HG02678 (cell line): ENCODE measurements around the gene ZNF280D.
"Not testable (repeated sequence)": the region's sequence is repeated elsewhere in the genome, so short reads cannot be mapped to it uniquely, and the experiment has no call there.

ENCODE experiments used
- ATAC-seq: cut with Tn5 transposase; IDR thresholded peaks from one replicate; pipeline ENCODE4 v1.9.1; 2021; ENCODE audit warnings: mild to moderate bottlenecking, moderate library complexity; ENCODE audit not compliant: unreplicated experiment

The ZNF280D gene

DNA sequence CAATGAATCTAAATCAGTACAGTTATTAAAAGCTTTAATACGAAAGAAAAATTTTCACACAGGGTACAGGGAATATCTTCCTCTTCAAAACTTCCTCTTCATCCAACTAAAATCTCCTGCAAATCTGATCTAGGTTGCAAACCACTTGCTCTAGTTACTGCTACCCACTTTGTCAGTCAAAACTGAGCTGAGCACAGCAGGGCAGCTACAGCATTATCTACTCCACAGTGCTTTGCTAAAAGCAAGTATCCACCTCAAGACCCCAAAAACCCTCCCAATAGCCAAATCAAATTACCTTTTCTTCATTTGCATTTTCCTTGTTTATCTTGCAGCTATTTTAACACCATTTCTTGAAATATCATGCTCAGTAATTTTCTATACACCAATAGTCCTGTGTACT lies 14.7 kb downstream of the ZNF280D start:
- ATAC-seq: no peak

DNA sequence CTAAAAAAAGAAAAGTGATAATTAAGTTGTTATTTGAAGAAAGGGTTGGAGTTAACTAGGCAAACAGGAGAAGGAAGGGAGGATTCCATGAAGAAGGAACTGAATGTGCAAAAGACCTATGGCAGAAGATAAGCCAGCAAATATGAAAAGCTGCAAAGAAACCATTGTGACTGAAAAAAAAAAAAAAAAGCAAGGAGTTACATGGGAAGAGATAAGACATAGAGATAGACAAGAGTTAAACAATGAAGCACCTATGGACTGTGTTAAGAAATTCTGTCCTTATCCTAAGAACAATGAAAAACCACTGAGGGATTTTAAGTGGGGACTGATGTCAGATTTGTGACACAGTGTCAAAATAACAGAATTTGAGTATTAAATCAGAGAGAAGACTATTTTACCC lies 17.0 kb downstream of the ZNF280D start:
- ATAC-seq: no peak

DNA sequence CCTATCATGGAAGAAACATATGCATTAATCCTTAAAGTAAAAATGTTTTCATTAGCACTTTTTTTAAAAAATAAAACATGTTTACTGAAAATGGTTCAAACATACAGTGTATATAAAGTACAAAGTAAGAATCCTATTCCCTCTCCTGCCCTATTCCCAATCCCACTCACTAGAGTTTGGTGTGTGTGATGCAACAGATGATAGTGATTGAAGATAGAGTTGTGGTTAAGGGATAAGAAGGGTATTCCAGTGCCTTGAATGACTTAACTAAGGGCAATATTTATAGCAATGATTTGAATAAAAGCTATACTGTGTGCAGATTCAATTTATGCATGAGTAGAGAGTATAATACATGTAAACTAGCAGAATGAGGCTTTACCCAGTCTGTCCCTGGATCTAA lies 18.1 kb downstream of the ZNF280D start:
- no peak for ATAC-seq

DNA sequence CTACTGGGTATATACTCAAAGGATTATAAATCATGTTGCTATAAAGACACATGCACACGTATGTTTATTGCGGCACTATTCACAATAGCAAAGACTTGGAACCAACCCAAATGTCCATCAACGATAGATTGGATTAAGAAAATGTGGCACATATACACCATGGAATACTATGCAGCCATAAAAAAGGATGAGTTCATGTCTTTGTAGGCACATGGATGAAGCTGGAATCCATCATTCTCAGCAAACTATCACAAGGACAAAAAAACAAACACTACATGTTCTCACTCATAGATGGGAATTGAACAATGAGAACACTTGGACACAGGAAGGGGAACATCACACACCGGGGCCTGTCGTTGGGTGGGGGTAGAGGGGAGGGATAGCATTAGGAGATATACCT lies 23.8 kb downstream of the ZNF280D start:
- not testable (repeated sequence) for ATAC-seq

DNA sequence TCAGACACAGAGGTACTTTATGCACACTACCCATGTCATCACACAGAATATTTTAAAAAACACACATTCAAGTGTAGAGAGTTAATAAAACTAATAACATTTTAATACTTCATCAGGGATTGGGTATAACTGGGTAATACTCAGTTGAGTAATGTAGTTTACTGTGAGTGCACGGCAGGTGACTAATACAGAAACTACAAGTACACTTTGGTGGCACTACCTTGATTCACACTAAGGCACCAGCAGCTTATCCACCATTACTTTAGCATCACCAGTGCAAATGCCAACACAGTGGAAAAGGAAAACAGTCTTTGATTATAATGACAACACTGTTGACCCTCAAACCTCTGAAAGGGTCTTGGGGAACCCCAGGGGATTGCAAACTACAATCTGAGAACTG lies 33.6 kb downstream of the ZNF280D start:
- no peak for ATAC-seq

DNA sequence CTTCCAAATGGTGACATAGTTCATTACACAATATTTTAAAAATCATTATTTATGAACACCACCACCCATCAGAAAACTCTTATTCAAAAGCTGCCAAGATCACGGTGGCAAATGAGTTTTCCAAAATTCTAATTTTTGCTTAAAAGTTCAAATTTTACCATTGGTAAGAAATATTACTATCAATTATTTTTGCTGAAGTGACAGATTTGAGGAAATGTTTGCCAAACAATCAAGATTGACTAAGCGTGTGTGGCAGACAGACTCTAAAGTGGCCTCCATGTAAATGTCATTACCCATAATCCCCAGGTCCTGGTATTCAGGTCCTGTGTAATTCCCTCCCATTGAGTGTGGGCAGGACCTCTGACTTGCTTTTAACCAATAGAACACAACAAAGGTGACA lies 35.0 kb downstream of the ZNF280D start:
- ATAC-seq: no peak

DNA sequence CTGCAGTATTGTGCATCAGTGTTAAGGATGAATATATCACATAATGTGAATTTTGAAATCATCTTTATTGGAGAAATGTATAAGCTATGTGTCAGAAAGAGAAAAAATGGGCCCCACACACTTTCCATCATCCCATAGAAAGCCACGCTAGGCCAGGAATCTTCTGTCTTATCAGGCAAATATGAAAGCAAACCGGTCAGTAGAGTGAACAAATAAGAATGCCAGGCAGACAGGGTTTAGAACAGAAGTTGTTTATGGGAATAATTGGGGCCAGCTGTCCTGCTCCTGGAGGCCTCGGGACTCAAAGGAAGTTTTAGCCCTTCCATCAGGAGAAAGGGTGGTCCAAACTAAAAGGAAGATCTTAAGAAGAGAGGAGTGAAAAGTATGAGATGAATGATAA lies 39.5 kb downstream of the ZNF280D start:
- no peak for ATAC-seq

DNA sequence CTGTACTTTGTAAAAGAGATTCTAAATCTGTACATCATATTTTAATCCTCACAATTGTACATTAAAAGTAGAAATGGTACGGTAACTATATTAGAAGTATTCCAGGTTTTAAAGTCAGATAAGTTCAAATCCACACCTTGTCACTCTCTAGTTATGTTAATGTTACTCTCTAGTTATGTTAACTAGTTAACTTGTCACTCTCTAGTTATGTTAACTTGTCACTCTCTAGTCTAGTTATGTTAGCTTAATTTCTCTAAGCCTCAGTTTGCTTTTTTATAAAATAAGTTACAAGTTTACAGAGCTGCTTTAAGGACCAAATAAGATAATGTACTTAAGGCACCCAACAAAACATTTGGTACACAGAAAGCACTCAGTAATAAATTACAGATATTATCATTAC lies 42.6 kb downstream of the ZNF280D start:
- ATAC-seq: no peak

DNA sequence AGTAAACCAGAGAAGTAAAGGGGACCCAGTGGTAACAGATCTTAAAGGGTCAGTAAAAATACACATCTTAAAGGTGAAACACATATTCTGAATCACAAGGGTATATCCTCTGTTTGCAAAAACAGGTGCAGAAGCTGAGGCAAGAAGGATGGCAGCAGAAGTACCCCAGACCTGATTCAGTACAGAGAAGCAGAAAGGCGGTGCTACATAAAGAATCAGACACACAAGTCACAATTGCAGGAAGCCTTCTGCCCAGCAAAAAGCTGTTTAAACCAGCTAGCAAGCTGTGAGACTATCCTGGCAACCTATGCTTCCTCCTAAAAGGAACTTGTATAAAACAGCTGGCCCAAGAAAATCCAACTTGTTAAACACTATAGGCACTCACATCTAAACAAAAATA lies 49.4 kb downstream of the ZNF280D start:
- no peak for ATAC-seq

DNA sequence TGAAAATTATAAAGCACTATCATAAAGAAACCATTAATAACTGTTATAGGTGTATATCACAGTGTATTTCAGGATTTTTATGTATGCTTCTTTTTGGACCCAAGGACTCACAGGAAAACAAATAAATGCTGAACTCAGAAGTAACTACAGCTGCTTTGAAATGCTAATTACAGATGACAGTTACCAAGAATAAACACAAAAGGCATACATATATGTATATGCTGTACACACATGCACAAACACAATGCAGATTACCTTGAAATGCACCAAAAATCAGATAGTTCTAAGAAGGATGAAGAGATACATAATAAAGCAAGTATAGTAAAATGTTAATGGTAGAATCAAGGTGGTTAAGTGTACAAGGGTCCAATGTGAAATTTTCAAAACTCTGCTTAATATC lies 52.2 kb downstream of the ZNF280D start:
- no peak for ATAC-seq

DNA sequence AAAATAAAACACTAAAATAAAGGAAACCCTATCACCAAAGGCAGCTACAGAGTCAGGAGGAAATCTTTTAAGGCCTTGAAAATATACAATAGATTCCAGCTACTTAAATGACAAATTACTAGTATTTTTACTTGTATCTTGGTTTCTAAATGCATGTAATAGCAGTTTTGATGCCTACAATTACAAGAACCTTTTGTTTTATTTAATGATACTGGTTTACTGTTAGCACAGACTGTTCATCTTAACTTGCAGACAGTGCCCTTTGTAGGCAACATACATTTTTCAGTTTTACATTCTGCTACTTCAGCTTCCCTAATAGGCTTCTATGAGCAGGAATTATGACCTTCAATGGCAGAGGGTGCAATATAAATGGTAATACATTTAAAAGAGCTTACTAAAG lies 54.1 kb downstream of the ZNF280D start:
- ATAC-seq: no peak

DNA sequence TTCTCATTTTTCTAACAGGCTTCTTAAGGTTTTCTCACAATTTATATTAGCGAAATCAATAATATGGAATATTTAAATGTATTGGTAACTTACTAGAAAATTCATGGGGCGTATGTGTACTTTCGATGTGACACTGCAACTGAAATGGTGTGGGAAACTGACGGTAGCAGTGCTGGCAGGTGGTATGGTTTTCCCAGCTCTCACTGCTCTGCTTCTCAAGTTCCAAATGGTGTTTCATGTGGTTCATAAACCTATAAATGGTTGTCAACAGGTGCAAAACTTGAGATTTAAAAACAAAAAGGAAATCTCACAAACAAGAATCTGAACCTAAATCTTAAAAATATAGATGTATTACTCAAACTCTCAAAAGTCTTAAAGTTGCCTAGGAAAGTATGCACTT lies 54.7 kb downstream of the ZNF280D start:
- no peak for ATAC-seq

DNA sequence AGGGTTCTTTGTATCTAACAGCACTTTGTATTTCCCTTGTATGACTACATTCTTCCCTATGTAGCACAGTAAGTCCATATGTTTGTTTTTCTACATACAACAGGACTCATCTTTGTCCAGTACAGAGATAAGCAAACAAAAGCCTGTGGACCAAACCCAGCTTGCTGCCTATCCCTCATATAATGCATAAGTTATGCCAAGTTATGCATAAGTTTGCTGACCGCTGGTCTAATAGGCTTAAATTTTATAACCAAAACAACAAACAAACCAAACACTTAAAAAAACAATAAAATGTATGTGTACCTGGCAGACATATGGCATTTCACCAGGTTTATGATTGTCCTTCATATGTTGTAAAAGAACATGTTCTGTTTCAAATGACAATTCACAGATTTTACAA lies 56.0 kb downstream of the ZNF280D start:
- no peak for ATAC-seq

DNA sequence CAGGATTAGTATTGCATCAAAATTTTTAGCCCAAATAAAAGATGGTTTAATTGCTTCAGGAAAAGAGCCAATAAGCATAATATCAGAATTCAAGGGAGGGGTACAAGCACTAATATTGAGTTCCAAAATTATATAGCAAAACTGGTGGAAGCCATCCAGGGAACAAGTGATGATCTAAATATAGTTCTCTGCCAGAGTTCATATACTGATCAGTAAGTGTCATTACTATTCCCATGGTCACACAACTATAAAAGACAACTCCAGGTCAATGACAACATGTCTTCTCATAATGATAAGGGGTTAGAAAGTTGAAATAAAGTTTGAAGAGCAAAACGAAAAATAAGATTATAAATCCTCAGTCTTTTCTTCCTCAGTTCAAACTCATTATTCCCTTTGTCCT lies 57.4 kb downstream of the ZNF280D start:
- no peak for ATAC-seq

DNA sequence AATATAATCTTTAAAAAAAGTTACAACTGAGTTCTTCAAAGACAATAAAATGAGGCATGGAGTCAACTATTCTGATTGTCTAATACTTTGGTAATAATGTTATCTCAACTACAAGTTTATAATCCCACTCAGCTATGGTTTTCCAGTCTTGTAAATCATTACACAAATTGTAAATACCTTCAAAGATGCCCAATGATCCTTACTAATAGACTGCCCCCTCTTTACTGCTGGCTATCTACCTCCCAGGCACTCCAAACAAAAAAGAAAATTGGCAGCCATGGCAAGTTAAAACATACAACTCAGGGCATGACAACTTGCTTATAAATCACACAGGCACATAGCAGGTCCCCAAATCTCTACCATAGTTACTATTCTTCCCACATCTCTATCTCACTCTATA lies 58.5 kb downstream of the ZNF280D start:
- no peak for ATAC-seq

DNA sequence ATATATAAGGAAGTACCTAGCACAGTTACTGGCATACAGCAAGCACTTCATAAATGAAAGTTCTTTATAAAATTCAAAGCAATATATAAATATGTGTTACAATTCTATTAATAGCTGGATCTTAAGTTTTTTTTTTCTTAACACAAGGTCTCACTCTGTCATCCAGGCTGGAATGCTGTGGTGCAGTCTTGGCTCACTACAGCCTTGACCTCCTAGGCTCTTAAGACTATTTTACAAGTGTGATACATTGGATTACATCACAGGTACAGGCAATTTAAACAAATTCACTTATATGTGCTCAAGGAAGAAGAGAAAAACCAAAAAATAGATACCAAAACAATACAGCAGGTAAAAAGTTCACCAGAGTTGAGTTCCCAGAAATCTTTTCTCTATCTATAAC lies 60.6 kb downstream of the ZNF280D start:
- no peak for ATAC-seq

DNA sequence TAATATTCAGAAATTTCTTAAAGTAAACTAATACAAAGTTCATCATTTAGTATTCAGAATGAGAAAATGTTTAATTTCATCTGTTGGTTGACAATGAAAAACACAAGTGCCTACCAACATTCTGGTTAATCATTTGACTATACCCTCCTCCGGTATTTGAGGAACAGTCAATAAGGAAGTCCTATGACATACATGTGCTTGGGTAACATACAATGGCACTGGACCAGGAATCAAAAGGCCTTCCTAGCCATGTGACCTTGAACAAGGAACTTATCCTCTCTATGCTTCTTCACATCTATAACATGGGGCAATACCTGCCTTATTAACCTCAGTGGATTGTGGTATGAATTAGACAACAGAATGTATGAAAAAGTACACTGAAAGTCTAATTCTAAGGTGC lies 65.8 kb downstream of the ZNF280D start:
- no peak for ATAC-seq

DNA sequence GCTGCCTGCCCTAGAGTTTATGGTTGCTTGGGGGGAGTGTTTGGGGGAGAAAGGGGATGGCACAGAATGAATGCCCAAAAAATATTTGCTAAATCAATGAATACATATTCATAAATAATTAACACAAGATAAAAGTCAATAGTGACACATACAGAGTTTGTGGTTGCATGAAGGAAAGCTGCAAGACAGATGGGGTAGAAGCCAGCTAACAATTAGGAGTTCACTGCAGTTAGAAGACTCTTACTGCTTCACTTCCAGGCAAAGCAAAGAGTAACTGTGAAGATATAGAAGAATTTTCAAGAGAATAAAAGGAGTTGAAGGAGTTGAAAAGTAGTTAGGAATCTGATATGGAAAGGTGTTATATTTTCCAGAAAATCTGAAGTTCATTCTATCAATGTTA lies 72.4 kb downstream of the ZNF280D start:
- no peak for ATAC-seq

DNA sequence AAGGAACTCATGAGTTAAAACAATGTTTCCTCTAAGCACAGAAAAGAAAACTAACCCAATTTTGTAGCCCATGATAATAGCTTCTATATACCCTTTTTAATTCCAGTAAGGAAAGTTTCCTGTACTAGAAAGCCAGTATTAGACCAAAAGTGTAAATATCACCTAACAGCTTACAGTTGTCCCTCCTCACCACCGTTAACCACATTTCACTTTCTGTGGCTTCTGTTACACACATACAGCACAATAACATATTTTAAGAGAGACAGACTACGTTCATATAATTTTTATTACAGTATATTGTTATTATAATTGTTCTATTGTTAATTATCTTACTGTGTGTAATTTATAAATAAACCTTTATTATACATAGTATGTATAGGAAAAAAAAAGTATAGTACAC lies 74.1 kb downstream of the ZNF280D start:
- ATAC-seq: no peak

DNA sequence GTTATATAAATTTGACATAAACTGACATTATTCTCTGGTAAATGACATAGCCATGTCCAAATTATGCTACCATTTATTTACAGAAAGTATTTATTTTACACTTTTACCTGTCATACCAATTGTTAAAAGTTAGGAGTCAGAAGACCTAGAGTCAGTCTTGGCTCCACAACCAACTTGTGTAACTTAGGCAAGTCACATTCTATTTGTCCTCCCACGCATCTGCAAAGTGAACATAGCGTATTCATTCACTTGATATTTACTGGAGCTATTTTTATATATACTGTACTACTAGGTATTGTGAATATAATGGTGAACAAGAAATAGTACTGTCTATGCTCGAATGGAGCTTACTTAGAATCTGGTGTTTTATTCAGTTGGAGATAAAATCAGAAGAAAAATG lies 78.7 kb downstream of the ZNF280D start:
- no peak for ATAC-seq

DNA sequence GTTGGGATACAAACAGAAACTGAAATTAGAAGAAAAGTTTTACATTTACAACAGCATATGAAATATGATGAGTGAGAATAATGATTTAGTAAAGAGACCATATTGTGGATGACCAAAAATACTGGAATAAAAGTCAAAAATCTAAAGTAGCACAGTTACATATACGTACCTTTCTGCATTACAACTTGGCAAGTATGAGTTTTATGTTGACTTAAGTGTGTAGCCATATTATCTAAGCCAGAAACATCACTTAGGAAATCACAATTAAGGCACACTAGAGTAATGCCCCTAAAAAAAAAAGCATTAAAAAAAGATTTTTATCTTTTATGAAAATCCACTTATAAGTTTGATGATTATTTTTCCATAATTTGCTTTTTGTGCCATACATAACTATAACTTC lies 79.1 kb downstream of the ZNF280D start:
- no peak for ATAC-seq

DNA sequence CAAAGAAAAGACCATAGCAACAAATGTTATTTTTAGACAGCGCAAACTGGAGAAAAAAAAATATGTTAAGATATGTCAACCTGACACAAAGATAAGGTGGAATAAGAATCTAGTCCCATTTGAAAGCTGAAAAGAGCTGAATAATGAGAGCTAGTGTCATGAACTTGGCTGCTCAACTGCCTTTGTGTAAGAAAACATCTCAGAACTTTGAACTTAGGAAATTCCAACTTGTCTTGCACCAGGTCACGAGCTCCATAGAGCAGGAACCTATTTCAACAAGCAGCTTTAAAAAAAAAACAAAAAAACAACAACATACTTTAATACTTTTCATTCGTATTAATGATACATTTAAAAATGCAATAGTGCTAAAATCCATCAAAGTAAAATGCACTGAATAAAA lies 79.5 kb downstream of the ZNF280D start:
- ATAC-seq: no peak

DNA sequence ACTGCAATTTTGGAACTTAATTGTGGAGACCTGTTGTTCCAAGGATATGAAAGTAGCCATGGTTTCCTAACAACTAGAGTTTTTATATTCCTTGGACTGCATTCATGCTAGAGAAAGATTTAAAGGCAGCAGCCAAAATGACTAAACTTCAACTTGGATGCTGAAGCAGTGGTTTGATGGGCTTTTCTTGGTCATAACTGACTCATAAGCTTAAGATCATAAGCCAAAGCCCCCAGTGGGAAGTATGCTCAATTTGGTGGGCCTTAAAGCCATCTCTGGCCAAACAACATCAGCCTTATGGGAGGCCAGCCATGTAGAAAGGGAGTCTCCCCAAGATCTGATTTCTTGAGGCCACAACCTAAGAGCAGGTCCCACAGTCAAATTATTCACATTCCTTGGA lies 80.2 kb downstream of the ZNF280D start:
- no peak for ATAC-seq

DNA sequence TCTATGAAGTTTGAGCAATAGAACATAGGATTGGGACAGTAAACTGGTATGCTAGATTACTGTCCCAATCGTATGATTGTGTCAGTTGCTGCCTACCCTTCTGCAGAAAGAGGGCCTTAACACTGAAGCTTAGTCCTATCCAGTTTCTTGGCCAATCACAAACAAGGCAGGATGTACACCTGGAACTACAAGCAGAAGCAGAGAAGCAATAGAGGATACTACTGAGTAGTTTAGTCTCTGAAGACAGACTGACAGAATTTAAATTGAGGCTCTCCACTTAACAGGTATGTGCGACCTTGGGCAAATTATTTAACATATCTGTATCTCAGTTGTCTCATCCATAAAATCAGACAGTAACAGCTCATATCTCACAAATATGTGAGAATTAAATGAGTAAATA lies 85.0 kb downstream of the ZNF280D start:
- no peak for ATAC-seq
